Activated CD4-positive, alpha-beta T cell treated with anti-CD3 and anti-CD28 coated beads for 36 hours (primary cell): ENCODE results near the gene F13B. TPM values are rescaled to one million over a fixed set of nuclear protein-coding genes. Genes with fewer than 3 reads are reported as not detected.

Source experiments
- ATAC-seq: fragments of 200-7000 bp; cut with Tn5 transposase; one replicate; pipeline ENCODE4 v1.10.0; 2021; ENCODE audit warnings: mild to moderate bottlenecking, moderate library complexity
- CTCF ChIA-PET: fragments of 350-600 bp; sonication (Branson Sonifier 250); formaldehyde crosslinking; loops from one replicate; lab custom pipeline; 2021; ENCODE audit warnings: antibody characterized with exemption; lab: Charles Lee
- POLR2A ChIA-PET: fragments of 350-600 bp; sonication (Branson Sonifier 250); formaldehyde crosslinking; loops from one replicate; lab custom pipeline; 2021; ENCODE audit warnings: antibody characterized with exemption, inconsistent platforms; lab: Charles Lee
- DNase-seq: peaks from one replicate; pipeline ENCODE4 v3.0.0-alpha.2; 2020
- H3K27ac Mint-ChIP-seq: one replicate; pipeline ENCODE4 v1.8.0; 2021; ENCODE audit warnings: mixed read lengths
- H3K27me3 Mint-ChIP-seq: one replicate; pipeline ENCODE4 v1.8.0; 2021; ENCODE audit warnings: mixed read lengths
- H3K36me3 Mint-ChIP-seq: one replicate; pipeline ENCODE4 v1.8.0; 2021; ENCODE audit warnings: low read depth, mixed read lengths
- H3K4me1 Mint-ChIP-seq: one replicate; pipeline ENCODE4 v1.8.0; 2021; ENCODE audit warnings: mixed read lengths
- H3K4me3 Mint-ChIP-seq: one replicate; pipeline ENCODE4 v1.8.0; 2021; ENCODE audit warnings: mild to moderate bottlenecking, moderate library complexity, mixed read lengths
- H3K9me3 Mint-ChIP-seq: one replicate; pipeline ENCODE4 v1.8.0; 2021; ENCODE audit warnings: low read depth, mixed read lengths
- intact Hi-C, 2 experiments: fragments of 100-400 bp; cut with DNase I in 1 of 2; cut with micrococcal nuclease in 1 of 2; formaldehyde crosslinking; loops; one replicate each; pipeline versions ENCODE4 v1.14.2 to v1.15.1; 2022 to 2024; cut with DNase I, micrococcal nuclease
- total RNA-seq, 2 experiments: library from RNA; stranded (reverse); gene quantifications; one replicate each; pipeline ENCODE4 v1.2.3, GENCODE V29; 2021

F13B gene
- total RNA-seq, 2 experiments from 2014 or later, result not detected

GRCh38 chr1:197083474-197083873 lies 16.4 kb upstream of the F13B start:
- POLR2A ChIA-PET, result no interaction called here
- no peak overlapping the region for H3K4me3 Mint-ChIP-seq
- no peak overlapping the region for H3K27ac Mint-ChIP-seq
- no peak for DNase-seq
- intact Hi-C loops, result no loop called here
- peaks cover 15% of the 10 kb centered on the region for H3K9me3 Mint-ChIP-seq
- peaks cover 43% of the 10 kb centered on the region for H3K36me3 Mint-ChIP-seq
- CTCF ChIA-PET, result no interaction called here
- no peak for ATAC-seq
- H3K27me3 Mint-ChIP-seq, result no peaks in the 10 kb centered on the region
- H3K4me1 Mint-ChIP-seq, result no peaks in the 10 kb centered on the region

GRCh38 chr1:197081117-197081753 lies 14.2 kb upstream of the F13B start:
- POLR2A ChIA-PET, result no interaction called here
- DNase-seq (no peak), ATAC-seq (no peak)
- intact Hi-C loops, result no loop called here
- Mint-ChIP-seq H3K4me3 (no peak overlapping the region), H3K27ac (no peak overlapping the region), H3K27me3 (no peaks in the 10 kb centered on the region), H3K9me3 (peaks cover 15% of the 10 kb centered on the region), H3K36me3 (peaks cover 39% of the 10 kb centered on the region), H3K4me1 (no peaks in the 10 kb centered on the region)
- CTCF ChIA-PET, result interaction anchor here (0.6 kb wide), 1 partner anchor 23 kb away, joined by 3 read pairs; no protein-coding TSS in a partner anchor

GRCh38 chr1:197080323-197080722 lies 13.3 kb upstream of the F13B start:
- H3K27ac Mint-ChIP-seq, result no peak overlapping the region
- intact Hi-C loops, result no loop called here
- H3K4me1 Mint-ChIP-seq, result no peaks in the 10 kb centered on the region
- no peak overlapping the region for H3K4me3 Mint-ChIP-seq
- ChIA-PET POLR2A (no interaction called here), CTCF (interaction anchor here (0.6 kb wide), 1 partner anchor 23 kb away, joined by 4 read pairs; no protein-coding TSS in a partner anchor)
- DNase-seq, result no peak
- peaks cover 15% of the 10 kb centered on the region for H3K9me3 Mint-ChIP-seq
- H3K36me3 Mint-ChIP-seq, result peaks cover 33% of the 10 kb centered on the region
- no peaks in the 10 kb centered on the region for H3K27me3 Mint-ChIP-seq
- ATAC-seq, result no peak

GRCh38 chr1:197076585-197076984 lies 9.5 kb upstream of the F13B start:
- no peak overlapping the region for H3K4me3 Mint-ChIP-seq
- CTCF ChIA-PET, result no interaction called here
- ATAC-seq, result no peak

GRCh38 chr1:197073978-197074377 lies 6.9 kb upstream of the F13B start:
- no peaks in the 10 kb centered on the region for H3K36me3 Mint-ChIP-seq
- DNase-seq (no peak), ATAC-seq (no peak)
- no peaks in the 10 kb centered on the region for H3K4me1 Mint-ChIP-seq
- POLR2A ChIA-PET, result no interaction called here
- CTCF ChIA-PET, result no interaction called here
- H3K9me3 Mint-ChIP-seq, result peaks cover 4% of the 10 kb centered on the region
- H3K27ac Mint-ChIP-seq, result no peak overlapping the region
- intact Hi-C loops, result no loop called here
- peaks cover 3% of the 10 kb centered on the region for H3K27me3 Mint-ChIP-seq
- no peak overlapping the region for H3K4me3 Mint-ChIP-seq

More at GRCh38 chr1:197076585-197076984, 9.5 kb upstream of the F13B start:
- H3K27me3 Mint-ChIP-seq, result peaks cover 3% of the 10 kb centered on the region
- peaks cover 5% of the 10 kb centered on the region for H3K36me3 Mint-ChIP-seq
- intact Hi-C loops, result no loop called here
- H3K27ac Mint-ChIP-seq, result no peak overlapping the region
- H3K4me1 Mint-ChIP-seq, result no peaks in the 10 kb centered on the region
- POLR2A ChIA-PET, result no interaction called here
- no peak for DNase-seq
- H3K9me3 Mint-ChIP-seq, result peaks cover 8% of the 10 kb centered on the region

GRCh38 chr1:197067457-197067818 lies 378 bp upstream of the F13B start:
- DNase-seq (no peak), ATAC-seq (no peak)
- H3K4me1 Mint-ChIP-seq, result no peaks in the 10 kb centered on the region
- H3K27me3 Mint-ChIP-seq, result peaks cover 2% of the 10 kb centered on the region
- no peak overlapping the region for H3K27ac Mint-ChIP-seq
- no peaks in the 10 kb centered on the region for H3K36me3 Mint-ChIP-seq
- no peak overlapping the region for H3K4me3 Mint-ChIP-seq
- peaks cover 4% of the 10 kb centered on the region for H3K9me3 Mint-ChIP-seq
- ChIA-PET POLR2A (no interaction called here), CTCF (no interaction called here)
- intact Hi-C loops, result no loop called here

- no peak for ATAC-seq
- DNase-seq, result no peak
- intact Hi-C loops, result no loop called here
- Mint-ChIP-seq H3K27ac (no peak overlapping the region), H3K9me3 (peaks cover 4% of the 10 kb centered on the region), H3K27me3 (peaks cover 2% of the 10 kb centered on the region), H3K4me1 (no peaks in the 10 kb centered on the region), H3K36me3 (no peaks in the 10 kb centered on the region), H3K4me3 (no peak overlapping the region)
- ChIA-PET CTCF (no interaction called here), POLR2A (no interaction called here)
Observed at GRCh38 chr1:197066277-197066676, 783 bp downstream of the F13B start.

- DNase-seq (no peak), ATAC-seq (no peak)
- intact Hi-C loops, result no loop called here
- H3K9me3 Mint-ChIP-seq, result peaks cover 4% of the 10 kb centered on the region
- no peak overlapping the region for H3K4me3 Mint-ChIP-seq
- POLR2A ChIA-PET, result no interaction called here
- no peaks in the 10 kb centered on the region for H3K4me1 Mint-ChIP-seq
- H3K27ac Mint-ChIP-seq, result no peak overlapping the region
- H3K27me3 Mint-ChIP-seq, result peaks cover 2% of the 10 kb centered on the region
- CTCF ChIA-PET, result no interaction called here
- no peaks in the 10 kb centered on the region for H3K36me3 Mint-ChIP-seq
Observed at GRCh38 chr1:197065559-197065958, 1.5 kb downstream of the F13B start.

- CTCF ChIA-PET, result no interaction called here
- DNase-seq, result no peak
Observed at GRCh38 chr1:197063212-197063611, 3.8 kb downstream of the F13B start.

GRCh38 chr1:197062692-197063091 lies 4.4 kb downstream of the F13B start:
- POLR2A ChIA-PET, result no interaction called here
- H3K36me3 Mint-ChIP-seq, result no peaks in the 10 kb centered on the region
- H3K27ac Mint-ChIP-seq, result no peak overlapping the region
- no peak overlapping the region for H3K4me3 Mint-ChIP-seq
- no peaks in the 10 kb centered on the region for H3K9me3 Mint-ChIP-seq
- no peak for ATAC-seq
- CTCF ChIA-PET, result no interaction called here
- peaks cover 6% of the 10 kb centered on the region for H3K27me3 Mint-ChIP-seq
- no peak for DNase-seq
- intact Hi-C loops, result no loop called here
- H3K4me1 Mint-ChIP-seq, result no peaks in the 10 kb centered on the region

More at GRCh38 chr1:197063212-197063611, 3.8 kb downstream of the F13B start:
- H3K27me3 Mint-ChIP-seq, result peaks cover 6% of the 10 kb centered on the region
- no peaks in the 10 kb centered on the region for H3K36me3 Mint-ChIP-seq
- POLR2A ChIA-PET, result no interaction called here
- no peaks in the 10 kb centered on the region for H3K9me3 Mint-ChIP-seq
- H3K4me3 Mint-ChIP-seq, result no peak overlapping the region
- ATAC-seq, result no peak
- intact Hi-C loops, result no loop called here
- H3K4me1 Mint-ChIP-seq, result no peaks in the 10 kb centered on the region
- H3K27ac Mint-ChIP-seq, result no peak overlapping the region

- H3K9me3 Mint-ChIP-seq, result peaks cover 5% of the 10 kb centered on the region
- CTCF ChIA-PET, result no interaction called here
- no peaks in the 10 kb centered on the region for H3K4me1 Mint-ChIP-seq
- H3K27ac Mint-ChIP-seq, result no peak overlapping the region
- POLR2A ChIA-PET, result no interaction called here
- no peak for ATAC-seq
- peaks cover 9% of the 10 kb centered on the region for H3K27me3 Mint-ChIP-seq
- H3K36me3 Mint-ChIP-seq, result no peaks in the 10 kb centered on the region
- H3K4me3 Mint-ChIP-seq, result no peak overlapping the region
- DNase-seq, result no peak
- intact Hi-C loops, result no loop called here
Observed at GRCh38 chr1:197049100-197049499, 18.0 kb downstream of the F13B start.

- no peak overlapping the region for H3K27ac Mint-ChIP-seq
- peaks cover 2% of the 10 kb centered on the region for H3K4me1 Mint-ChIP-seq
- H3K4me3 Mint-ChIP-seq, result no peak overlapping the region
- ATAC-seq (no peak), DNase-seq (no peak)
- intact Hi-C loops, result no loop called here
- no peaks in the 10 kb centered on the region for H3K36me3 Mint-ChIP-seq
- ChIA-PET POLR2A (no interaction called here), CTCF (no interaction called here)
- peaks cover 20% of the 10 kb centered on the region for H3K27me3 Mint-ChIP-seq
- H3K9me3 Mint-ChIP-seq, result peaks cover 5% of the 10 kb centered on the region
Observed at GRCh38 chr1:197042676-197043341, 24.3 kb downstream of the F13B start.
